Measurements from ENCODE around the gene NAALADL1. TPM values are rescaled to one million over a fixed set of nuclear protein-coding genes. Genes with fewer than 3 reads are reported as not detected.

The NAALADL1 gene
- total and polyA plus RNA-seq, 2 of the 4 experiments (the other 2 are of a cell fraction) = 3.8 to 5.8 TPM

DNA sequence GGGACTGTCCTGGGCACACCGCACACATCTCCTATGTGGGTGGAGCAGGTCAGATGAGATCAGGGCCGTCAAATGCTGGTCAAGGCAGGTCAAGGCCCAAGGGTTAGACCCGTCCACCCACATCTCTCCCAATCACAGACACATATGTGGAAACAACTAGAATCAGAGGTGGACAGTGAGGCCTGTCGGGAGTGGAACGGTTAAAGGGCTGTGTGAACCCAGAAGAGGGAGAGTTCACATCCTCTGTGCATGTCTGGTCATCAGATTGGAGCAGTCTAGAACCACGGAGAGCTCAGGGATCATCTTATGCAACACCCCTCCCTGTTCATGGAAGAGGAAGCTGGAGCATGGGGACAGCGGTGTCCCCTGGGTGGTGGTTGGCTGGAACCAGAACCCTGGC lies 38.5 kb downstream of the NAALADL1 start:
- Histone ChIP-seq H3K23ac (ENCODE audit: low read depth, low read length) (no peak overlapping the region), H2AK9ac (replicated peaks; ENCODE audit: low read depth, low read length, poor library complexity) (no peak overlapping the region), H2AFZ (replicated peaks; ENCODE audit: low read length, poor library complexity) (no peak overlapping the region), H4K20me1 (ENCODE audit: insufficient read depth, low read length) (no peaks in the 10 kb centered on the region), H3K27me3 (ENCODE audit: control insufficient read depth, insufficient read depth, low read length) (no peaks in the 10 kb centered on the region), H3K9ac (ENCODE audit: low read depth, low read length) (no peak overlapping the region), H3K4ac (ENCODE audit: low read depth, low read length) (no peak overlapping the region), H3K4me2 (ENCODE audit: low read depth, low read length) (no peak overlapping the region), H3K4me1 (ENCODE audit: control insufficient read depth, insufficient read depth, low read length) (peaks cover under 1% of the 10 kb centered on the region; the same call in 1 of the 2 replicates), H2BK20ac (ENCODE audit: low read depth, low read length) (no peak overlapping the region), H2BK120ac (ENCODE audit: low read depth, low read length) (no peak overlapping the region), H2BK5ac (ENCODE audit: low read depth, low read length, poor library complexity, severe bottlenecking) (no peak overlapping the region), H4K8ac (ENCODE audit: low read depth in 2 of 2, low read length in 2 of 2) (no peak overlapping the region), H3K18ac (ENCODE audit: low read depth, low read length) (no peak overlapping the region), H3K4me3 (ENCODE audit: insufficient read depth, low read depth, low read length) (no peak overlapping the region), H2BK15ac (ENCODE audit: low read depth, low read length) (no peak overlapping the region), H2AK5ac (ENCODE audit: low read depth, low read length) (no peak overlapping the region), H3K9me3 (ENCODE audit: control insufficient read depth, insufficient read depth, low read length) (no peaks in the 10 kb centered on the region), H3K14ac (replicated peaks; ENCODE audit: low read depth, low read length) (no peak overlapping the region), H3K36me3 (ENCODE audit: control insufficient read depth, insufficient read depth, low read length) (peaks cover 11% of the 10 kb centered on the region), H3K27ac (ENCODE audit: insufficient read depth, low read length) (no peak overlapping the region), H4K91ac (ENCODE audit: insufficient read depth, low read depth, low read length) (no peak overlapping the region), H3K56ac (ENCODE audit: extremely low read depth, insufficient read depth, low read length) (no peak overlapping the region), H4K5ac (ENCODE audit: low read depth, low read length) (no peak overlapping the region), H3K79me1 (ENCODE audit: low read depth in 1 of 2, low read length in 2 of 2) (peaks cover 15 to 30% of the 10 kb centered on the region in 2 experiments), H3K9me1 (ENCODE audit: insufficient read depth, low read length) (peaks cover 14% of the 10 kb centered on the region)
- TF ChIP-seq NFE2L2 (IDR thresholded peaks at IDR 0.05; ENCODE audit: low read depth, low read length) (no peak), MAZ (IDR thresholded peaks at IDR 0.05; ENCODE audit: borderline replicate concordance, low read depth, low read length) (no peak), CHD1 (IDR thresholded peaks at IDR 0.05; ENCODE audit: low read depth, low read length) (no peak)
- in situ Hi-C loops (cut with MboI; ENCODE audit: low sequenced_read_pairs) = no loop called here
- no TSS peak for BruUV-seq (replicated peaks)
- no peak for ATAC-seq (ENCODE audit: low read depth)
- dilution Hi-C loops (cut with HindIII; ENCODE audit: low sequenced_read_pairs, unreplicated experiment) = no loop called here
- CTCF ChIA-PET = no interaction called here
- POLR2A ChIA-PET (ENCODE audit: unreplicated experiment) = no interaction called here
- WGBS, 2 experiments (ENCODE audit: extremely low coverage in 2 of 2, insufficient read length in 1 of 2) = no CpG with 5 or more reads among the region's 7 CpGs
- intact Hi-C loops (cut with micrococcal nuclease) = no loop called here
- no peak for DNase-seq
